OCI-LY7 (cell line): ENCODE measurements around the gene RPRML. TPM values are rescaled to one million over a fixed set of nuclear protein-coding genes. Genes with fewer than 3 reads are reported as not detected.
A peak's percentile ranks its signal among the peaks of the same experiment; 100 is the strongest.

Experiments
- BruUV-seq: library from RNA; stranded (reverse); fragments of 400-500 nt; replicated peaks from 2 replicates; lab custom pipeline; 2021; lab: Mats Ljungman, UMichigan
- CTCF ChIA-PET: fragments of 300-600 bp; sonication (Branson Sonifier 250); formaldehyde crosslinking; loops from one replicate; lab custom pipeline; 2022; ENCODE audit warnings: antibody characterized with exemption; ENCODE audit not compliant: unreplicated experiment; lab: Charles Lee
- POLR2A ChIA-PET: fragments of 300-600 bp; sonication (Branson Sonifier 250); formaldehyde crosslinking; loops from one replicate; lab custom pipeline; 2022; ENCODE audit warnings: antibody characterized with exemption; lab: Charles Lee
- DNase-seq: peaks from one replicate; pipeline ENCODE4 v3.0.0-alpha.2; 2015; ENCODE audit warnings: low spot score
- H2AFZ ChIP-seq: fragments of 200-600 bp; sonication (generic), shearing (Covaris generic); 2 replicates; pipeline ENCODE4 v1.6.1; 2014; ENCODE audit warnings: mild to moderate bottlenecking, antibody characterized with exemption, low read length, moderate library complexity
- H3K27ac ChIP-seq: fragments of 200-600 bp; sonication (generic); 2 replicates; pipeline ENCODE4 v1.5.1; 2014; ENCODE audit warnings: mixed run types, low read depth, mild to moderate bottlenecking, moderate library complexity, low read length, inconsistent platforms; ENCODE audit not compliant: poor library complexity, severe bottlenecking
- H3K36me3 ChIP-seq: fragments of 200-600 bp; sonication (generic); 2 replicates; pipeline ENCODE4 v1.6.1; 2014; ENCODE audit warnings: mild to moderate bottlenecking, antibody characterized with exemption, low read length, moderate library complexity, mixed read lengths; ENCODE audit not compliant: insufficient read depth
- H3K4me1 ChIP-seq: fragments of 200-600 bp; sonication (generic); 2 replicates; pipeline ENCODE4 v1.5.1; 2014; ENCODE audit warnings: mild to moderate bottlenecking, low read length; ENCODE audit not compliant: insufficient read depth, poor library complexity, severe bottlenecking
- H3K4me2 ChIP-seq: fragments of 200-600 bp; sonication (generic); 2 replicates; pipeline ENCODE4 v1.6.1; 2014; ENCODE audit warnings: mild to moderate bottlenecking, low read length
- H3K4me3 ChIP-seq: fragments of 200-600 bp; sonication (generic); 2 replicates; pipeline ENCODE4 v1.5.1; 2014; ENCODE audit warnings: mild to moderate bottlenecking, low read depth, low read length; ENCODE audit not compliant: poor library complexity, severe bottlenecking
- H3K79me2 ChIP-seq: fragments of 200-600 bp; sonication (generic); 2 replicates; pipeline ENCODE4 v1.6.1; 2016; ENCODE audit warnings: low read depth, mild to moderate bottlenecking, low read length, moderate library complexity, mixed read lengths; ENCODE audit not compliant: insufficient read depth
- H3K9me2 ChIP-seq: fragments of 200-600 bp; sonication (generic); 2 replicates; pipeline ENCODE4 v1.6.1; 2016; ENCODE audit warnings: mild to moderate bottlenecking, low read length, mixed read lengths; ENCODE audit not compliant: insufficient read depth
- H3K9me3 ChIP-seq: fragments of 200-600 bp; sonication (generic); 2 replicates; pipeline ENCODE4 v1.6.1; 2014; ENCODE audit warnings: mild to moderate bottlenecking, mixed run types, low read length, mixed read lengths
- H4K20me1 ChIP-seq: fragments of 200-600 bp; sonication (generic); 2 replicates; pipeline ENCODE4 v1.6.1; 2014; ENCODE audit warnings: mild to moderate bottlenecking, antibody characterized with exemption, low read length, moderate library complexity, mixed read lengths; ENCODE audit not compliant: insufficient read depth
- CTCF ChIP-seq: fragments of 200-600 bp; sonication (generic); conservative IDR thresholded peaks from 2 replicates; pipeline ENCODE4 v1.5.1; 2014; ENCODE audit warnings: mild to moderate bottlenecking, antibody characterized with exemption, low read length, moderate library complexity, mixed read lengths
- EZH2phosphoT487 ChIP-seq: fragments of 200-600 bp; sonication (generic); IDR thresholded peaks from 2 replicates; pipeline ENCODE4 v1.6.1; 2018; ENCODE audit warnings: low read depth, borderline replicate concordance, mild to moderate bottlenecking, mixed run types, antibody characterized with exemption, low read length, moderate library complexity, mixed read lengths
- intact Hi-C: fragments of 100-400 bp; cut with micrococcal nuclease; formaldehyde crosslinking; loops from one replicate; pipeline ENCODE4 v1.10.0; 2022; ENCODE audit not compliant: unreplicated experiment
- total RNA-seq, 2 experiments: library from RNA; depleted of rRNA in 1 of 2; stranded (reverse); fragments of >200 nt in 1 of 2; shearing (Covaris generic) in 1 of 2; gene quantifications; 2 replicates each; pipeline ENCODE4 v1.2.3, GENCODE V29; 2014 to 2022

RPRML gene
- total RNA-seq, 2 experiments from 2014 or later: 1.2 to 8.8 TPM

- BruUV-seq: no TSS peak
- POLR2A ChIA-PET: interaction anchor here (0.6 to 1.1 kb wide), 3 partner anchors 57 to 193 kb away, joined by 3 to 9 read pairs (median 3); no protein-coding TSS in a partner anchor
- peak; percentile 79 for DNase-seq
These were observed 36.4 kb downstream of the RPRML start for GRCh38 chr17:46942441-46943217.

GRCh38 chr17:46940692-46941404, 38.2 kb downstream of the RPRML start:
- H3K9me3 ChIP-seq: no peaks in the 10 kb centered on the region
- peaks cover 10% of the 10 kb centered on the region for H3K4me1 ChIP-seq
- H3K4me3 ChIP-seq: no peak overlapping the region
- H3K27ac ChIP-seq: no peak overlapping the region
- no peaks in the 10 kb centered on the region for H4K20me1 ChIP-seq
- H2AFZ ChIP-seq: no peak overlapping the region
- H3K36me3 ChIP-seq: peaks cover 58% of the 10 kb centered on the region
- ChIA-PET POLR2A (no interaction called here), CTCF (no interaction called here)
- H3K9me2 ChIP-seq: no peaks in the 10 kb centered on the region
- intact Hi-C loops: loop anchor here (5.0 to 10.0 kb wide), 2 partner anchors 284 to 376 kb away; no protein-coding TSS in a partner anchor
- peak; percentile 87 for TF ChIP-seq CTCF
- TF ChIP-seq EZH2phosphoT487: no peak
- peak; percentile 86 for DNase-seq
- BruUV-seq: no TSS peak
- H3K79me2 ChIP-seq: no peaks in the 10 kb centered on the region
- no peak overlapping the region for H3K4me2 ChIP-seq

More at GRCh38 chr17:46942441-46943217, 36.4 kb downstream of the RPRML start:
- H3K4me2 ChIP-seq: no peak overlapping the region
- H3K4me3 ChIP-seq: no peak overlapping the region
- H3K9me3 ChIP-seq: no peaks in the 10 kb centered on the region
- no peak for TF ChIP-seq EZH2phosphoT487
- TF ChIP-seq CTCF: peak; percentile 94
- H3K27ac ChIP-seq: no peak overlapping the region
- H4K20me1 ChIP-seq: no peaks in the 10 kb centered on the region
- H3K36me3 ChIP-seq: peaks cover 41% of the 10 kb centered on the region
- no peak overlapping the region for H2AFZ ChIP-seq
- intact Hi-C loops: loop anchor here (1.0 to 10.0 kb wide), 3 partner anchors 59 to 375 kb away; no protein-coding TSS in a partner anchor
- no peaks in the 10 kb centered on the region for H3K79me2 ChIP-seq
- H3K4me1 ChIP-seq: peaks cover 10% of the 10 kb centered on the region
- CTCF ChIA-PET: interaction anchor here (0.9 to 1.7 kb wide), 2 partner anchors 49 to 58 kb away, joined by 3 to 6 read pairs; no protein-coding TSS in a partner anchor
- H3K9me2 ChIP-seq: no peaks in the 10 kb centered on the region
